Smooth muscle cell (in vitro differentiated cells): ENCODE measurements around the gene INPP4B. TPM values are rescaled to one million over a fixed set of nuclear protein-coding genes. Genes with fewer than 3 reads are reported as not detected.
A peak's percentile ranks its signal among the peaks of the same experiment; 100 is the strongest.

Source experiments
- DNase-seq: peaks from one replicate; lab custom pipeline; 2025; ENCODE audit not compliant: unreplicated experiment; lab: John Stamatoyannopoulos, UW
- H2AFZ ChIP-seq: fragments of 200-600 bp; sonication (generic); 2 replicates; pipeline ENCODE4 v1.6.0; 2016; ENCODE audit warnings: antibody characterized with exemption, low read depth, mild to moderate bottlenecking
- H3F3A ChIP-seq: fragments of 200-600 bp; sonication (generic); 2 replicates; pipeline ENCODE4 v1.6.0; 2017; ENCODE audit warnings: antibody characterized with exemption, low read depth
- H3K27ac ChIP-seq: fragments of 200-600 bp; sonication (generic); 2 replicates; pipeline ENCODE4 v1.5.1; 2016; ENCODE audit warnings: low read depth, mild to moderate bottlenecking
- H3K27me3 ChIP-seq: fragments of 200-600 bp; sonication (generic); 2 replicates; pipeline ENCODE4 v1.6.1; 2016; ENCODE audit warnings: low read depth, mild to moderate bottlenecking
- H3K36me3 ChIP-seq: fragments of 200-600 bp; sonication (generic); 2 replicates; pipeline ENCODE4 v1.5.1; 2016; ENCODE audit warnings: low read depth
- H3K4me1 ChIP-seq: fragments of 200-600 bp; sonication (generic); 2 replicates; pipeline ENCODE4 v1.5.1; 2016; ENCODE audit warnings: low read depth
- H3K4me2 ChIP-seq: fragments of 200-600 bp; sonication (generic); 2 replicates; pipeline ENCODE4 v1.6.0; 2016; ENCODE audit warnings: mild to moderate bottlenecking
- H3K4me3 ChIP-seq: fragments of 200-600 bp; sonication (generic); 2 replicates; pipeline ENCODE4 v1.5.1; 2016; ENCODE audit warnings: mild to moderate bottlenecking
- H3K79me2 ChIP-seq: fragments of 200-600 bp; sonication (generic); 2 replicates; pipeline ENCODE4 v1.6.0; 2016; ENCODE audit warnings: low read depth, mild to moderate bottlenecking
- H3K9ac ChIP-seq: fragments of 200-600 bp; sonication (generic); 2 replicates; pipeline ENCODE4 v1.6.0; 2016; ENCODE audit warnings: low read depth
- H3K9me3 ChIP-seq: fragments of 200-600 bp; sonication (generic); replicated peaks from 2 replicates; pipeline ENCODE4 v1.5.1; 2016; ENCODE audit warnings: low read depth
- H4K20me1 ChIP-seq: fragments of 200-600 bp; sonication (generic); 2 replicates; pipeline ENCODE4 v1.6.0; 2016; ENCODE audit warnings: low read depth
- WGBS: methylation state at CpG from one replicate; pipeline ENCODE4 v1.1.7; 2016; ENCODE audit warnings: low lambda C conversion rate; 5-methylcytosine and 5-hydroxymethylcytosine counted together
- polyA plus RNA-seq: library from polyadenylated mRNA; unstranded; fragments of >200 nt; fragmentation: Nextera tagmentation; extraction: Ambion mirVana; gene quantifications from 2 replicates; pipeline ENCODE4 v1.2.1, GENCODE V29; 2016
- total RNA-seq: library from RNA; depleted of rRNA; stranded (reverse); fragments of >200 nt; gene quantifications from 2 replicates; pipeline ENCODE4 v1.2.3, GENCODE V29; 2014
- TF ChIP-seq, protein P1 (sequence below): fragments of 200-600 bp; sonication (generic); IDR thresholded peaks from 2 replicates; pipeline ENCODE4 v1.5.1; 2017; ENCODE audit warnings: borderline replicate concordance, mild to moderate bottlenecking, antibody characterized with exemption; ENCODE audit not compliant: insufficient read depth, poor library complexity, severe bottlenecking

Gene INPP4B
- total and polyA plus RNA-seq, 2 experiments from 2014 or later = 2.0 to 10.9 TPM

DNA sequence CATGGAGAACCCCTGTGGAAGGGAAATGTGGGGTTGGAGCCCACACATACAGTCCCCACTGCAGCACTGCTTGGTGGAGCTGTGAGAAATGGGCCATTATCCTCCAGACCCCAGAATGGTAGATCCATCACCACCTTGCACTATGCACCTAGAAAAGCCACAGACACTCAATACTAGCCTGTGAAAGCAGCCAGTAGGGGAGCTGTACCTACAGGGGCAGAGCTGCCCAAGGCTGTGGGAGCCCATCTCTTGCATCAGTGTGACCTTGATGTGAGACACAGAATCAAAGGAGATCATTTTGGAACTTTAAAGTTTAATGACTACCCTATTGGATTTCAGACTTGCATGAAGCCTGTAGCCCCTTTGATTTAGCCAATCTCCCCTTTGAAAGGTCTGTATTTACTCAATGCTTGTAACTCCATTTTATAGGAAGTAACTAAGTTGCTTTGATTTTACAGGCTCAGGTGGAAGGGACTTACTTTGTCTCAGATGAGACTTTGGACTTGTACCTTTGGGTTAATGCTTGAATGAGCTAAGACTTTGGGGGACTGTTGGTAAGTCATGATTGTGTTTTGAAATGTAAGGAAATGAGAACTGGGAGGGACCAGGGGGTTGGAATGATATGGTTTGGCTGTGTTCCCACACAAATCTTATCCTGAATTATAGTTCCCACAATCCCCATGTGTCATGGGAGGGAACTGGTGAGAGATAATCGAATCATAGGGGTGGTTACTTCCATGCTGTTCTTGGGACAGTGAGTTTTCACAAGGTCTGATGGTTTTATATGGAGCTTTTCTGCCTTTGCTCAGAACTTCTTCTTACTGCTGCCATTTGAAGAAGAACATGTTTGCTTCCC is 352.6 kb downstream of the INPP4B start:
- Histone ChIP-seq H2AFZ (no peak overlapping the region), H3K27me3 (no peaks in the 10 kb centered on the region), H3K4me2 (no peak overlapping the region), H3F3A (no peaks in the 10 kb centered on the region), H3K4me3 (no peak overlapping the region), H3K36me3 (no peaks in the 10 kb centered on the region), H3K4me1 (no peaks in the 10 kb centered on the region), H3K9ac (no peak overlapping the region), H3K79me2 (no peaks in the 10 kb centered on the region), H4K20me1 (no peaks in the 10 kb centered on the region), H3K27ac (no peak overlapping the region), H3K9me3 (no peaks in the 10 kb centered on the region)
- TF ChIP-seq, protein P1, sequence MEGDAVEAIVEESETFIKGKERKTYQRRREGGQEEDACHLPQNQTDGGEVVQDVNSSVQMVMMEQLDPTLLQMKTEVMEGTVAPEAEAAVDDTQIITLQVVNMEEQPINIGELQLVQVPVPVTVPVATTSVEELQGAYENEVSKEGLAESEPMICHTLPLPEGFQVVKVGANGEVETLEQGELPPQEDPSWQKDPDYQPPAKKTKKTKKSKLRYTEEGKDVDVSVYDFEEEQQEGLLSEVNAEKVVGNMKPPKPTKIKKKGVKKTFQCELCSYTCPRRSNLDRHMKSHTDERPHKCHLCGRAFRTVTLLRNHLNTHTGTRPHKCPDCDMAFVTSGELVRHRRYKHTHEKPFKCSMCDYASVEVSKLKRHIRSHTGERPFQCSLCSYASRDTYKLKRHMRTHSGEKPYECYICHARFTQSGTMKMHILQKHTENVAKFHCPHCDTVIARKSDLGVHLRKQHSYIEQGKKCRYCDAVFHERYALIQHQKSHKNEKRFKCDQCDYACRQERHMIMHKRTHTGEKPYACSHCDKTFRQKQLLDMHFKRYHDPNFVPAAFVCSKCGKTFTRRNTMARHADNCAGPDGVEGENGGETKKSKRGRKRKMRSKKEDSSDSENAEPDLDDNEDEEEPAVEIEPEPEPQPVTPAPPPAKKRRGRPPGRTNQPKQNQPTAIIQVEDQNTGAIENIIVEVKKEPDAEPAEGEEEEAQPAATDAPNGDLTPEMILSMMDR = no peak
- no peak for DNase-seq
- 87% methylated on average over 1 of the region's 1 CpG for WGBS

DNA sequence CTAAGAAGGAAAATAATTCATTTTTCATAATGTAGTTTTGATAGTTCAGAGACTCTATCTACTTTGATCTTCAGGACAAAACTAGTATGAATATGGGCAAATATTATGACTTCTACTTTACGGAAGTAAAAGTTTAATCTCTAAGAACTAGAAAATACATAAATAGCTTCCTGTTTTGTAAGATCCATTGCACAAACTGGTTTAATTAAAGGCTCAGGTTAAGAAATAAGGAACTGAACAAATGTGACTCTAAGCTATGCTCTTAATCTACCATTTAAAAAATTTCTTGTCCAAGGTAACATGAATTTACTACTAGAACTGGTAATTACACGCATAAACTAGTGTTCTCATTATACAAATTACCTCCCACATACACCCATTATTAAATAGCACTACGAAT is 360.6 kb downstream of the INPP4B start:
- Histone ChIP-seq H3K36me3 (no peaks in the 10 kb centered on the region), H3K79me2 (no peaks in the 10 kb centered on the region), H3K9me3 (no peaks in the 10 kb centered on the region), H3K27ac (no peak overlapping the region), H4K20me1 (no peaks in the 10 kb centered on the region), H3K4me3 (no peak overlapping the region), H3K4me2 (no peak overlapping the region), H3F3A (no peaks in the 10 kb centered on the region), H3K9ac (no peak overlapping the region), H2AFZ (no peak overlapping the region), H3K4me1 (no peaks in the 10 kb centered on the region), H3K27me3 (no peaks in the 10 kb centered on the region)
- DNase-seq = no peak
- TF ChIP-seq, protein P1 = no peak
- WGBS = 86% methylated on average over 3 of the region's 3 CpGs

DNA sequence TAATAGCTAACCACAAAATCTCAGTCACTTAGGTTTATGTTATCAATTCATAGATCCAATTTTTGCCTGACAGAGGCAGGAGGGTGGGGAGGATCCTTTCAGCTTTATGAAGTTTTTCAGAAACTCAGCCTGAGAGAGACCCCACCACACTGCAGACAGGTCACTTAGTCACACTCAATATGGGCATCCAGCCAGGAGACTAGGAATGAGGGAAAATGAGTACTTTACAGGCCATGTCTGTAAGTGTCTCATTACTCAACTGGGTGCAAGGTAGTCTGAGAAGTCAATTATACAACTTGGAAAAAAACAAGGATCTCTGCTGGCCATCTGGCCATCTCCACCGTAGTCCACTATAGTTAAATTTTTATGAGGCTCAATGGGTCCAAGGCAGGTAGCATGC is 365.9 kb downstream of the INPP4B start:
- no peak overlapping the region for H3K27ac ChIP-seq
- H3K9ac ChIP-seq = no peak overlapping the region
- H3K4me3 ChIP-seq = no peak overlapping the region
- TF ChIP-seq, protein P1 = no peak
- no peaks in the 10 kb centered on the region for H4K20me1 ChIP-seq
- H3K4me1 ChIP-seq = no peaks in the 10 kb centered on the region
- WGBS = 50% methylated on average over 1 of the region's 1 CpG
- H3K27me3 ChIP-seq = no peaks in the 10 kb centered on the region
- H3F3A ChIP-seq = no peaks in the 10 kb centered on the region
- no peaks in the 10 kb centered on the region for H3K9me3 ChIP-seq
- no peak overlapping the region for H2AFZ ChIP-seq
- H3K4me2 ChIP-seq = no peak overlapping the region
- DNase-seq = no peak
- H3K79me2 ChIP-seq = no peaks in the 10 kb centered on the region
- H3K36me3 ChIP-seq = no peaks in the 10 kb centered on the region

DNA sequence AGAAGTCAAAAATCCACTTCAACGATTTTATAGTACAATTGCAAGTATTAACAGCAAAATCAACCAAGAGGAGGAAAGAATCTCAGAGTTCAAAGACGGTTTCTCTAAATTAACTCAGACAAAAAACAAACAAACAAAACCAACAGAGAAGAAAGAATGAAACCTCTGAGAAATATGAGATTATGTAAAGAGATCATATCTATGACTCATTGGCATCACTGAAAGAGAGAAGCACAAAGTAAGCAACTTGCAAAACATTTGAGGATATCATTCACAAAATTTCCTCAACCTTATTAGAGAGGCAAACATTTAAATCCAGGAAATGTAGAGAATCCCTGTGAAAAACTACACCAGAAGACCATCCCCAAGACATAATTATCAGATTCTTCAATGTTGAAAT is 370.4 kb downstream of the INPP4B start:
- peak overlapping the region; percentile 20 for H3K4me2 ChIP-seq
- 58% methylated on average over 2 of the region's 2 CpGs for WGBS
- H3K4me3 ChIP-seq = no peak overlapping the region
- no peaks in the 10 kb centered on the region for H3K79me2 ChIP-seq
- no peak for DNase-seq
- TF ChIP-seq, protein P1 = no peak
- H3K4me1 ChIP-seq = no peaks in the 10 kb centered on the region
- no peak overlapping the region for H3K9ac ChIP-seq
- H3F3A ChIP-seq = no peaks in the 10 kb centered on the region
- H2AFZ ChIP-seq = peak overlapping the region; percentile 51
- no peaks in the 10 kb centered on the region for H3K27me3 ChIP-seq
- H3K36me3 ChIP-seq = no peaks in the 10 kb centered on the region
- H4K20me1 ChIP-seq = no peaks in the 10 kb centered on the region
- no peaks in the 10 kb centered on the region for H3K9me3 ChIP-seq
- peak overlapping the region; percentile 71 for H3K27ac ChIP-seq
